Ovary (tissue), 3 donors: ENCODE data around the gene HEBP1.

ENCODE experiments used
- CTCF ChIP-seq, 3 donors: fragments of 450-650 bp in 2 of 3; fragments of 200-600 bp in 1 of 3; IDR thresholded peaks; one replicate each; pipeline versions ENCODE4 v1.5.1 to v1.8.0; 2016 to 2022; ENCODE audit warnings: antibody characterized with exemption in 3 of 3, mild to moderate bottlenecking in 1 of 3
- EP300 ChIP-seq: sonication (generic); formaldehyde crosslinking; IDR thresholded peaks from one replicate; pipeline ENCODE4 v1.6.1; 2017; ENCODE audit warnings: antibody characterized with exemption
- donor health status: DM: no; HTN: no; CAD: no.

DNA sequence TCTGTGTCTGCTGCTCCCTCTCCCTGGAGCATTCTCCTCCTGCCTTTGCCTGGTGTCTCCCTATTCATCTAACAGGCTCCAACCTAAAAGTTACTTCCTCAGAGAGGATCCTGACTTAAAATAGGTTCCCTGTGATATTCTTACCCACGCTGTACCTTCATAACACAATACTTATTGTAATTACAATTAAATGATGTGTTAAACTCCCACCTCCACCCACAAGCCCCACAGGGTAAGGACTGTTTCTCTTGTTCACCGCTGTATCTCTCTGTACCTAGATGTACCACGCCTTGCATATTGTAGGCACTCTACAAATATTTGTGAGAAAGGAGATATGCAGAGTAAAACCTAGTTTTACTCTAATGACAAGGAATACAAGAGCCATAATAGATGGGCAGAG, 5.0 kb downstream of the HEBP1 start:
- TF ChIP-seq CTCF (IDR thresholded peaks at IDR 0.05) = no peak
- no peak for TF ChIP-seq EP300
